Breast epithelium (tissue), 3 donors: ENCODE data around the gene ZNF664.

ENCODE experiments used
- CTCF ChIP-seq, 3 donors: fragments of 450-650 bp; IDR thresholded peaks; one replicate each; pipeline ENCODE4 v1.5.1; 2016 to 2017; ENCODE audit warnings: antibody characterized with exemption in 3 of 3, mild to moderate bottlenecking in 3 of 3, moderate library complexity in 3 of 3
- POLR2AphosphoS5 ChIP-seq, 3 donors: sonication (generic); formaldehyde crosslinking; IDR thresholded peaks; one replicate each; pipeline ENCODE4 v1.6.1; 2017; ENCODE audit warnings: antibody characterized with exemption in 3 of 3

GRCh38 chr12:123942238-123942653, 30.8 kb upstream of the ZNF664 start:
- no peak for TF ChIP-seq CTCF (IDR thresholded peaks at IDR 0.05)
- TF ChIP-seq POLR2AphosphoS5 (IDR thresholded peaks at IDR 0.05) = no peak
